ENCODE measurements around the gene CIART. TPM values are rescaled to one million over a fixed set of nuclear protein-coding genes. Genes with fewer than 3 reads are reported as not detected.
A peak's percentile ranks its signal among the peaks of the same experiment; 100 is the strongest.
"Not testable (repeated sequence)": the region's sequence is repeated elsewhere in the genome, so short reads cannot be mapped to it uniquely, and the experiment has no call there.

CIART gene
- total and polyA plus RNA-seq, 12 donors = 3.4 to 22.6 (median 15.1) TPM

- H3K4me1 ChIP-seq = no peaks in the 10 kb centered on the region
- intact Hi-C loops (cut with DNase I) = no loop called here
- no peaks in the 10 kb centered on the region for H3K9me3 ChIP-seq
- H3K36me3 ChIP-seq = peaks cover 0 to 28% (median 5%) of the 10 kb centered on the region in 9 donors
- no peaks in the 10 kb centered on the region for H3K27me3 ChIP-seq
- no peak overlapping the region for H3K27ac ChIP-seq
- ATAC-seq (no peak), DNase-seq (no peak)
- H3K4me3 ChIP-seq = no peak overlapping the region
- 61 to 67% methylated on average over 2 of the region's 2 CpGs for WGBS, 2 donors
- no peak for TF ChIP-seq CTCF (IDR thresholded peaks at IDR 0.05)
Measured at GRCh38 chr1:150311762-150312161, 29.4 kb downstream of the CIART start.

GRCh38 chr1:150314691-150315090, 32.3 kb downstream of the CIART start:
- H3K4me3 ChIP-seq; ATAC-seq; H3K4me1 ChIP-seq; H3K9me3 ChIP-seq; H3K27me3 ChIP-seq; H3K36me3 ChIP-seq; H3K27ac ChIP-seq; intact Hi-C loops (cut with DNase I); DNase-seq: not testable (repeated sequence)
- 93 to 94% methylated on average over 4 of the region's 4 CpGs for WGBS, 2 donors

DNA sequence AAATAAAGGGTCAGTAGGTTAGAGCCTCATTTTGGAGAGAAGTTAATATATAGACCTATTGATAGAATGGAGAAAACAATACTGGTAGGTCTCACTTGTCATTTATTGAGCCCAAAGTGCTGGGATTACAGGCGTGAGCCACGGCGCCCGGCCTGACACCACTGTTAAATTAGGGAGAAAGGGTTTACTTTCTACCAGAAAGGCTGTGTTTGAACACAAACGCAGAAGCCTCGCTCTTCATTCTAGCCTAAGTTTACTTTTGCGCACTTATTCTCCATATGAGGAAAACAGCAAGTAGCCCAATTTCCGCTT, 38.3 kb downstream of the CIART start:
- Histone ChIP-seq H3K36me3 (peaks cover 0 to 24% (median 11%) of the 10 kb centered on the region in 9 donors), H3K9me3 (no peaks in the 10 kb centered on the region), H3K27ac (peak overlapping the region in 9 of 10 donors; percentile 71 to 95 (median 91)), H3K4me3 (peak overlapping the region; percentile 60 to 84 (median 75)), H3K27me3 (no peaks in the 10 kb centered on the region), H3K4me1 (peaks cover 0 to 25% (median 13%) of the 10 kb centered on the region in 9 donors)
- intact Hi-C loops (cut with DNase I) = loop anchor here in 2 of 10 donors (5.0 kb wide), 2 partner anchors 53 to 63 kb away; partner anchors contain the start of genes APH1A (in 1 of the 2) and CA14 (in 1 of the 2)
- no peak for TF ChIP-seq CTCF (IDR thresholded peaks at IDR 0.05)
- ATAC-seq (no peak), DNase-seq (no peak)
- WGBS, 2 donors = 60 to 77% methylated on average over 8 of the region's 8 CpGs

- intact Hi-C loops (cut with DNase I) = loop anchor here in 2 of 10 donors (5.0 kb wide), 2 partner anchors 54 to 64 kb away; partner anchors contain the start of genes APH1A (in 1 of the 2) and CA14 (in 1 of the 2)
- H3K9me3 ChIP-seq = no peaks in the 10 kb centered on the region
- 0 to 1% methylated on average over 9 of the region's 9 CpGs for WGBS, 2 donors
- H3K4me1 ChIP-seq = peaks cover 0 to 25% (median 13%) of the 10 kb centered on the region in 9 donors
- no peaks in the 10 kb centered on the region for H3K27me3 ChIP-seq
- no peak for DNase-seq
- TF ChIP-seq CTCF (IDR thresholded peaks at IDR 0.05) = no peak
- H3K36me3 ChIP-seq = peaks cover 0 to 36% (median 21%) of the 10 kb centered on the region in 9 donors
- peak overlapping the region; percentile 60 to 84 (median 75) for H3K4me3 ChIP-seq
- peak overlapping the region; percentile 65 to 95 (median 90) for H3K27ac ChIP-seq
- ATAC-seq = peak in 3 of 8 donors; percentile 3 to 16 (median 10)
Measured at GRCh38 chr1:150321826-150322166, 39.4 kb downstream of the CIART start.

DNA sequence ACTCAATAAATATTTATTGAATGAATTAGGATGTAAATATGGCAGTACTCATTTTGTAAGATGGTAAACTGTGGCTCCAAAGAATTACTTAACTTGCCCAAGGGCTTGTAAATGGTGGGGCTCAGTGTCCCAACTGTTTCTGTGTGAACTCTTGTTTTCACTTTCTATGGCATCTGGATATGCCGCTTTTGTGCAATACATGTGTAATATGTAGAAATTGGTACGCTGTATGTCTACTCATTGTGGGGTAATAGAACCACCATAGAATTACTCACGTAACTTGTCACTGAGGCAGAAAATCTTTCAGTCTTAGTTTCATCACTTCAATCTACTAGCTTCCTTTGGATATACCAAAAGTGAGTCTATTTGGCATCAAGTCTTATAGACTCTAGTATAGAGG, 40.0 kb downstream of the CIART start:
- ATAC-seq (no peak), DNase-seq (no peak)
- no peak for TF ChIP-seq CTCF (IDR thresholded peaks at IDR 0.05)
- H3K4me1 ChIP-seq = peaks cover 0 to 25% (median 13%) of the 10 kb centered on the region in 9 donors
- no peaks in the 10 kb centered on the region for H3K27me3 ChIP-seq
- WGBS, 2 donors = 90 to 92% methylated on average over 3 of the region's 3 CpGs
- H3K4me3 ChIP-seq = peak overlapping the region in 9 of 10 donors; percentile 60 to 84 (median 75)
- peak overlapping the region in 6 of 10 donors; percentile 71 to 95 (median 92) for H3K27ac ChIP-seq
- peaks cover 0 to 41% (median 21%) of the 10 kb centered on the region in 9 donors for H3K36me3 ChIP-seq
- no peaks in the 10 kb centered on the region for H3K9me3 ChIP-seq
- intact Hi-C loops (cut with DNase I) = loop anchor here in 2 of 10 donors (5.0 kb wide), 2 partner anchors 55 to 65 kb away; partner anchors contain the start of genes APH1A (in 1 of the 2) and CA14 (in 1 of the 2)
